ENCODE measurements around the gene CRYBA2.

The CRYBA2 gene, protein sequence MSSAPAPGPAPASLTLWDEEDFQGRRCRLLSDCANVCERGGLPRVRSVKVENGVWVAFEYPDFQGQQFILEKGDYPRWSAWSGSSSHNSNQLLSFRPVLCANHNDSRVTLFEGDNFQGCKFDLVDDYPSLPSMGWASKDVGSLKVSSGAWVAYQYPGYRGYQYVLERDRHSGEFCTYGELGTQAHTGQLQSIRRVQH

DNA sequence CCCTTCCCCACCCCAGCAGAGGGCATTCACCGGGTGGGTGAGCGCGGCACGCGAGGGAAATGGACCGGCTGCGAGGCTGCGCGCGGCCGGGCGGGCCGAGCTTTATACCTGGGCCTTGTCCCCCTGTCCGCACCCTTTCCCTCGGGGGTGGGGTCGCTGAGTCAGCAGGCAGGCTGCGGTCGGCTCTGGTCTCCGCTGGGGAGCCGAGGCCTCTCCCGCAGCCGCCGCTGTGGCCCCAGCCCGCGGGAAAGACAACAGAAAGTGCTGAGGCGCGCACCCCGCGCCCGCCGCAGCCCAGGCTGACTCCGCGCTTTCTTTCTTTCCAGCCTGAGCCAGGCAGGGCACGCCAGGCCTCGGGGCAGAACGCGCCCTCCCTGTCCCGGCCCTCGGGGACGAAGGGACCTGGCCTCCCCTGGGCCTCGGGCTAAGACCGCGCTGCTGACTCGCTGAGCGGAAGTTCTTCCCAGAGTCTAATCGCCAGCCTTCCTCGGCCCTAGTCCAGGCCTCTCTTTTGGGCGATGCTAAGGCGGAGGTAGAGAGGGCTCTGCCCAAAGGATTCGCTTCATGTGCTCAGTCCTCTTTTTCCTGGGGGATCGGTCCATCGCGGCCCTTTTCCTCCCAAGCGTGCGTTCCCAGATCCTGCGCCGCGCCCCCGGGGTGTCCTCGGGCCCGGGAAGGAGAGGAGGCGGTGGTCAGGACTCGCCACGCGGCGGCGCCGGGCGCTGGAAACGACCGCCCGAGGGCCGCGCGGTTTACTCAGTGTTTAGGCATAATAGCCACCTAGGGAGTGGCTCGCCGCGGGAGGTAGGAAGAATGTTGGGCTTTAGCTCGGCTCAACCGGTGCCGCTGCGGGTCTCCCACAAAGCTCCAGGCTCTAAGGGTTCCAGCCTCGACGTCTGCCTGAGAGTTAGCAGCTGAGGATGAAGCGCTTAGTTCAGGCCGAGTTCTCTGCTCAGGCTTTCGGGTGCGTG lies at the start of gene CRYBA2:
CRYBA2 (minus strand) TSS at position 78 of the 971 bp plus-strand sequence. CDS start 246 bp downstream, outside the sequence.
- no peak for DNase-seq

DNA sequence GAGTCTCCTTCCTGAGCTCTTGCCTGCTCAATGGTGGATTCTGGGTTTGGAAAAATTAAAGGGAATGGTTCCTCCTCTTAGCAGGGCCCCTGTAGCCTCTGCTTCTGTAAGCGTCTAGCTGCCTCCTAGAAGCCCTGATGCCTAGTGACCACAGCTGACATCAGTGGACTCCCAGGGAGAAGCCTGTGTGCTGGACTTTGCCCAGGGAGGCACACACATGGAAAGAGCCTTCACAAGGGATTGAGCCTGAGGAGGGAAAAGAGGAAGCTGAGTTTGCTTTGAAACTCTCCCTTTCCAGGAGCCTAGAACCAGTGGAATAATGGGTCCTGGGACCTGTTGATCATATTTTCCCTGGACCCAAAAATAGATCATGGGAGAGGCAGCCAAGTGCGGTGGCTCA lies 49.5 kb upstream of the CRYBA2 start:
- DNase-seq = no peak

DNA sequence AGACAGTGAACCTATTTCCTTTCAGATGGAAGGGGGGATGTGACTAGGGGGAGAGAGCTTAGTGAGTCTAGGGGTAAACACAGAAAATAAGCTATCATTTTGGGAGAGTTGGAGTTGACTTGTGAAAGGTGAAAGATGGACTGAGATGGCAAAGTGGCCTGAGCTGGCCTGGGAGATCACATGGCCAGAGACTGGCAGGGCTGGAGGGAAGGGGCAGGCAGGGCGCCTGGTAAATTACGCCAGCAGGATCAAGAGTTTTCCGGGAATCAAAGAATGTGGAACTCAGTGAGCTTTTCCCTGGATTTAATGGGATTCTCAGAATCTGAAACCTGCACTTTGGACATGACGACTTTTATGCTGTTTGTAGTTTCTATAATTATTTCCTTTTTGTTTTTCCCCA lies 48.9 kb upstream of the CRYBA2 start:
- DNase-seq = no peak

DNA sequence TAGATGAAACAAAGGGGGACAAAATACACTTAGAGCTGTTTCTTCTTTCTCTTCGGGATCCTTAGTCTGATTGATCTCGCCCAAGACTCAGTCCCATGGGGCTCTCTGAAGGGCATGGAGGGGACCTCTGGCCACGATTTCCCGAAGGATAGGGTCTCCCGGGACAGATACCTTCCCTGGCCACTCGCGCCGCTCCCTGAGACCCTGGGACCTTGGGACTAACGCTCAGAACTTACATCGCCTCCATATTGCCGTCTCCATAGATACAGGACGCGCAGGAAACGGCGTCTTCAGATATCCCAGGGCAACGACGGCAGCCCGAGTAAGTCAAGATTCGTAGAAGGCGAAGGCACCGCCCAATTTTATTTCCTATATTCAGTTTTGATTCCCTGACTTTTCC lies 48.0 kb upstream of the CRYBA2 start, which contains the start of gene CFAP65:
CFAP65 (minus strand) TSS at position 265 of the 400 bp plus-strand sequence. CDS start 2,468 bp downstream, outside the sequence.
- peak; percentile 31 for DNase-seq

DNA sequence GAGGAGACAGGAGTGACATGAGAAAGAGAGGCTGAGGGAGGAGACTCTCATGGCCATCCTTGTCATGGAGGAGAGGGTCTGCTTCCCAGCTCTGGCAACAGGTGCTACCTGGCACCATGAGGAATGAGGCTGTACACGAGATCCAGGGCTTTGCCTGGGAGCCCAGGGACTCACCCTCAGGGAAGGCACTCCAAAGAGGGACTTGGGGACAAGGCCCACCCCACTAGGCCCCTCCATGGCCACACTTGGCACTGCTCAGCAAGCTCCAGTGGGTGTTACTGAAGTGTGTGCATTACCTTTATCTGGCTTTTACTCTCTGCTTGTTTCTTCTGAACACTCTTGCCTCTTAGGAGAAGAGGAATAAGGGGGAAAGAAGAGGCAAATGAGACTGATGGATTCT lies 45.4 kb upstream of the CRYBA2 start:
- no peak for DNase-seq

DNA sequence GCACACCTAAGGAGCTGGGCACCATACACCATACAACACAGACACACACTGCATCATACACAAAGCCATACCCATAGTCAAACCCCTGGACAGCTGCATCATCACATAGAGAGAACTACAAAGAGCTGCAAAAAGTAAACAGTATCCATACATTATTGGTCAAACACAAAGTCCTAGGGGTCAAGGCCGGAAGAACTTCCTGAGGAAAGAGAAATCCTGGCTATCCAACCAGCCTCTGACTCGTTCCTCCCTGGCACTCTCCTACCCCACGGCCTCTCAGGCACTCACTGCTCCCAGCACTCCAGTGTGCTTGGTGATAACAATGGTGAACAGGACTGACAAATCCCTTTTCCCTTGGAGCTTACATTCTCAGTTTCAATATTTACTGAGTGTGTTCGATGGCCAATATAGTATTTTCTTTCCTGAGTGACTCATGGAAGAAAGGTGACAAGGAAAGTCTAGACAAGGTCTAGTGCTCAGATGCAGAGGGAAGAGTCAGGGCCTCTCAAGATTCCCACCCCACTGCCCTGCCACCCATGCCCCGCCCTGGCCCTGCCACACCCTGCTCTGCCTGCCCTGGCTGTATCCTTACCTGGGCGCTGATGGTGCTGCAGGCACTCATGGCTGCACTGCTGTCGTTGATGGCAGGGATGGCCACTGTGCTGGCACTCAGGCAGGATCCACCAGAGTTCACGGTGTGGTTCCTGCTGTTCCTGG lies 44.7 kb upstream of the CRYBA2 start:
- no peak for DNase-seq

DNA sequence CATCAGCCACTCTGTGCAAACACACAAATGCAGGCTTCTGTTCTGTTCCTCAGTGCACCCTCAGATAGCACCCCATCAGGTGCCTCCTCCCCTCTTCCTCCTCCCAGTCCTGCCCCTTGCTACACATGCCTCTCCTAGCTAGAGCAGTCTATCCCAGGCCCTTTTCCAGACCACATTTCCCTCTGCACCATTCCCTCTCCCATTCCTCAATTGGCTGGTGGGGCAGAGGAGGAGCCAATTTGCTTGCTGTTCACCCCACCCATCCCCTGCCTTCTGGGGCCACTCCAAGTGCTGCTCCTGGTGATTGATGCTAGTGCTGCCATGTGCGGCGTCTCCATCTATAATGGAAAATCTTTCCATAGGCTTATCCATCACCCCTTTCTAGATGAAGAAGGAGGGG lies 42.7 kb upstream of the CRYBA2 start:
- no peak for DNase-seq

DNA sequence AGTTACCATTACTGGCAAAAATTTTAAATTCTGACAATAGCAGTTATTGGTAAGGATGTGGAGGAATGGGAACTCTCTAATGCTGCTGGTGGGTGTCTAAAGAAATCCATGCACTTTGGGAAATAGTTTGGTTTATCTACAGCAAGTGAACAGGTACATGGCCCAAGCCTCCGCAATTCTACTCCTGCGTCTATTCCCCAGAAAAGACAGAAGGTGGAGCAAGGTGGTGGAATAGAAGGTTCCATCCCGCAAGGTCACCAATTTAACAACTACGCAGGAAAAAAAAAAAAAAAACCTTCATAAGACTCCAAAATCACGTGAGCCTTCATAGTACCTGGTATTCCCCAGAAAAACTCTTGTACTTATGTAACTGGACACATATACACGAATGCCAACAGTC lies 41.6 kb upstream of the CRYBA2 start:
- no peak for DNase-seq

DNA sequence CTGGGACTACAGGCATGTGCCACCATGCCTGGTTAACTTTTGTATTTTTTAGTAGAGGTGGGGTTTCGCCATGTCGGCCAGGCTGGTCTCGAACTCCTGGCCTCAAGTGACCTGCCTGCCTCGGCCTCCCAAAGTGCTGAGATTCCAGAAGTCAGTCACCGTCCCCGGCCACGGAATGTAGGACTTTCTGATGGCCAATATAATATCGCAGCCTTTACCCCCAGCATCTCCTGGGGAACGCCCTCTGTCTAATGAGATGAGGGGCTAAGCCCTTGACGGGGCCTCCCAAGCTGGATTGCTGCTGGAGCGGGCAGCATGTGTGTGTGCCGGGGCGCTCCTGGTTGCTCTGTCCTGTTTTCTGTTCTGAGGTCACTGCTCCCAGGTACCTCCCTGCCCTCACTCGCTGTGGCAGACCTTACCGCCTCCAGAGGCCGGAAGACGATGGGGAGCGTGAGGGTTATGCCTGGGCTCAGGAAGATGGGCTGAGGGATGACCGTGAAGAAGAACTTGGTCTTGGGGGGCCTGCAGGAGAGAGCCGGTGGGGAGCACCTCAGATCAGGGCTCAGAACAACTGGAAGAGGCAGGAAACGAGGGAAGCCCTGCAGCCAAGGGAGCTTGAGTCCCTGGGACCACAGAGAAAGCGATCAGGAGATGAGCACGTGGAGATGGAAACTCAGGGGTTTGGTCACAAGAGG lies 39.0 kb upstream of the CRYBA2 start:
- no peak for DNase-seq

DNA sequence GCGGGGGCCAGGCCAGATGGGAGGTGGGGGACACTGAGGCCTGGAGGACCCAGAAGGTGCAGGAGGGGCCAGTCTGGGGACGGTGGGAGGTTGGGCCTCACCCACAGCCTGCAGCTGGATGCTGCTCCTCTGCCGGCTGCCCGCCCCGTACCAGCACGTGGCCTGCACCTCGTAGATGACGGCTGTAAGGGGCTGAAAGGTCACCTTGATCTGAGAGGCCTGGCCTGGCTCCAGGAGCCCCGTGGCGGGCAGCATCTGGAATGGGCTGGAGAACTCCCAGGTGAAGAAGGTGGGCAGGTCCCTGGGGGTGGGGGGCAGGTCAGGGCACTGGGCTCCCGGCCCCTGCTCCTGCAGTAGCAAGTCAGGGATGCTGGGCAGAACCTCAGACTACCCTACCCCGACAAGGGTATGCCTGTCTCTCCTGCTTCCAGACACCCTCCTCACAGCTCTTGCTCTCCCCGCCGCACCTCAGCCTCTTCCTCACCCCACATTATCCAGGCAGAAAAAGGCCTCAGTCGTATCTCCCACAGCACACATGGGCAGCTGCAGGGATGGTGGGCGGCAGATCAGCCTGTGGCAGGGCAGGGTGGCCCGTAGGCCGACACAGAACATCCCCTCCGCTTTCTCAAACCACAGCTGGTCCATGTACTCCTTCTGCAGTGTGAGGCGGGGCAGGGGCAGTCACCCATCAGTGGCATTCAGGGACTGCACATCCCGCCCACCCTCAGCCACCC lies 38.0 kb upstream of the CRYBA2 start:
- DNase-seq = no peak

DNA sequence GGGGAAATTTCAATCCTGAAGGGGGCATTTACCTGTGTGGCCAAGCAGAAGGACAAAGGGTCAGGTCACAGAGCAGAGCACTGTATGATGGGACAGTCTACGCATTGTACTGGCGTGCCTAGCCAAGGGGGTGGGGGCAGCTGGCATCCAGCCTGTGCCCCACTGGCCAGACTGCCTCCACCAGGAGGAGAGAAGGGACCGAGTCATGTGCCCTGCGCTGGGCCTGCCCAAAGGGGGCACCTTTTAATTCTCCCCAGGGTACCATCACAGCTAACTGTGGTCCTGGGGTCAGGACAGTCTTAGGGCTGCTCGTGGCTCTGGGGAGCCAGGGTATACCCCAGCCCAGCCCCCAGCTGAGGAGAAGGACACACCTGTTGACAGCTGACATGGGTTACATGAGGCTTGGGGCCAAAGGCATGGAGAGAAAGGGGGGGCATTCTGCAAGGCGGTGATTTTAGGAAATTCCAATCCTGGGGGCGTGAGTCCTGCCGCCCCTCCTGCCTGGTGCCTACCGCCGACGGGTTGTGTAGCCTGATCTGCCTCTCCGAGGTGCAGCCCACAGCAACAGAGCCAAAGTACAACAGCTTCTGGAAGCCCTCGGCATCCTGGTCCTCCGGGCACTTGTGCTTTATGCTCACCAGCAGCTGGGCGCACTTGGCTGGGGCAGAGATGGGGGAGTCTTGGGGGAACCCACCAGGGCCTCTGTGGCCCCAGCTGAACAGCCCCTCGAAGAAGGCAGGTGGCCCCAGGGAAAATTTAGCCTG lies 37.1 kb upstream of the CRYBA2 start:
- DNase-seq = no peak

DNA sequence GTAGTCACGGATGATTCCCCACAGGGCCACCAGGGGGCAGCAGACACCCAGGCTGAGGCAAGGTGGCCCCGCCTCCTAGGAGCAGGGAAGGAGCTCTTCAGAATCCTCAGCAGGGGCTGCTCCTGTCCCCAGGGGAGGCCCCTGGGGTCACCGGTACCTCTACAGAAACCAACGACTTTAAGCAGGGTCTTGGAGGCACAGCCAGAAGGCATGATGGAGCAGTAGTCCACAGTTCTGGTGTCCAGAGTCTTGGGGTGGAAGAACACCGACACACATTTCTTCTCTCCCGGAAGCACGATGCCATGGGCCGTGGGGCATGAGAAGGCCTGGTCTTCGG lies 36.6 kb upstream of the CRYBA2 start:
- peak; percentile 75 for DNase-seq

DNA sequence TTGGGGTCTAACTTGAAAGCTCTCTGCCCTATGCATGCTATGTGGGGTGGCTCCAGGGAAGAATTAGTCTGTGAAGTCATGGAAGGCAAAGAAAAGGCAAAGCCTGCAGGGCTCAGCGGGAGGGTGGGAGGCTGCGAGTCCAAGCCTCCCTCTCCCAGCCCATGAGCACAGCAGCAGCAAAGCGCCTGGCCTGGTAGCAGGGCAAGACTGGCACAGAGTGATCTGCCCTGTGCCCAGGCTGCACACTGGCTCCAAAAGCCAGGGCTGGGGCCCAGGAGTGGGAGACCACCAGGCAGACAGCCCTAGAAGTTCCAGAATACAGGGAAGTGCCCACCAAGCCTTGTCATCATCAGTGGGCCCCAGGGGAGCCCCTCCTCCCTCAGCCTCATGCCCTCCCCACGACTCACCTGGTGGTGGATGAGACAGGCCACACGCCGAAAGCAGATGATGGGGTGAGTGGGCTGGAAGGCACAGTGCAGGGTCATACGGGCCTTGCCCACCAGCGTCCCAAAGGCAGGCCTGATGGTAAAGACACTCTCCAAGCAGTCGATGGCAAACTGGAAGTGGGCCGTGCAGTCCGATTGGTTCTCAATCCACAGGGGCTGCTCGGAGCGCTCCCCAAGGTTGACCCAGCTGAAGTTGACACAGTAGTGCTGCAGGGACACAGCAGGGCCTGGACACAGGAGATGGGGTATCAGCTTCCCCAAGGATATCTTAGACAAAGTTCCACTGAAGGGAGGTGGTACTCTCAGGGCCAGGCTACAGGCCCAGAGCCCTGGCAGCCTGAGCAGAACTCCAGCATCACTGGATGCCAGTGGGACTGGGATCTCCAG lies 36.0 kb upstream of the CRYBA2 start:
- no peak for DNase-seq

DNA sequence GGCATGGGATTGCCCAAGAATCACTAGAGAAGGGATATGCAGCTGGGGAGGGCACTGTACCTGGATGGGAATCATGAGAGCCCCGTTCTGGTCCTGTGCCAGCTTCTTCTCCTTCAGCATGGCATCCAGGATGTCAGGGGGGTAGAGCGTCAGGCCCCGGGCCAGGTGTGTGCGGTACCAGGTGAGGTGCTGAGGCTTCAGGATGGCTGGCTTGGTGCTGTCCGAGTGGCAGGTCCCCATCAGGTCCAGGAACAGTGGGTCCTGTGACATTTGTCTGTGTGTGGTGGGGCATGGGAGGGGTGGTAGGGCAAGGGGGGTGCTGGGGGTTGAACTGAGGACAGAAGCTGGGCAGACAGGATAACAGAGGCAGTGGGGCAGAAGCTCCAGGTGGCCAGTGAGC lies 34.9 kb upstream of the CRYBA2 start:
- DNase-seq = no peak

DNA sequence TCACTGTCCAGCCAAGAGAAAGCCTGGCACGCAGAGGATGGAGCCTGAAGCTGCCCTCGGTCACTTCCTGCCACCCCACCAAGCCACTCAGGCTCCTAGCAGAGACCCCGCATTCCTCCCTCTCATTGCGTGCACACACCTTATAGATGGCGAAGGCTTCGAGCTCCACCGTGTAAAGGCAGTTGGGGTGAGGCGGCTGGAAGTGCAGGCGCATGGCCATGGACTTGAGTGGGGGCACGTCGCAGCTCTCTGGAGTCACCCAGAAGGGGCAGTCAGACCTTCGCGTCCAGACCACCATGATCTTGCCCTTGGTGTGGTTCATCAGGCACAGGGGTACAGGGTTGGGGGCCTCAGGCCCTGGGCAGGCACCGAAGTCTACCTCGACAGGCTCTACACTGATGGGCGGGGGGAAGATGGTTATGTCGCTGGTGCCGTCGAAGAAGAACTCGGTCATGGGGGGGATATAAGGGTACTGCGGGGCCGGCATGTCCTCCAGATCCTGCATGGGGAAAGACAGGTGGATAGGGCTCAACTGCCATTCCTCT lies 34.4 kb upstream of the CRYBA2 start:
- DNase-seq = no peak

DNA sequence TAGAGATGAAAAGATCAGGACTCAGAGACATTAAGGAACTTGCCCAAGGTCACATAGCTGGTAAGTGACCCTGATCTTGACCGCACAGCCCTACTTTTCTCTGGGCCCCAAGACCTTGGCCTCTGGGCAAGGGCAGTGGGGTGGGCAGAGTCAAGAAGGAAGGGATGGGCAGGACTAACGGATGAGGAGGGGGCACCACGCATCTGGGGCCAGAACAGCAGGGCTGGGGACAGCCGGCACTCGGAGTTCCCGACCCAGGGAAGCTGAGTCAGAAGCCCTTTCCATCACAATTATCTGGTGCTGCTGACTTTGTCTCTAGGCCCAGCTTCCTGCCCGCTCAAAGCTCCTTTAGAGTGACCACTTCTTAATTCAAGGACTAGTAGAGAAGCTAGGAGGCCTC lies 33.7 kb upstream of the CRYBA2 start:
- no peak for DNase-seq

DNA sequence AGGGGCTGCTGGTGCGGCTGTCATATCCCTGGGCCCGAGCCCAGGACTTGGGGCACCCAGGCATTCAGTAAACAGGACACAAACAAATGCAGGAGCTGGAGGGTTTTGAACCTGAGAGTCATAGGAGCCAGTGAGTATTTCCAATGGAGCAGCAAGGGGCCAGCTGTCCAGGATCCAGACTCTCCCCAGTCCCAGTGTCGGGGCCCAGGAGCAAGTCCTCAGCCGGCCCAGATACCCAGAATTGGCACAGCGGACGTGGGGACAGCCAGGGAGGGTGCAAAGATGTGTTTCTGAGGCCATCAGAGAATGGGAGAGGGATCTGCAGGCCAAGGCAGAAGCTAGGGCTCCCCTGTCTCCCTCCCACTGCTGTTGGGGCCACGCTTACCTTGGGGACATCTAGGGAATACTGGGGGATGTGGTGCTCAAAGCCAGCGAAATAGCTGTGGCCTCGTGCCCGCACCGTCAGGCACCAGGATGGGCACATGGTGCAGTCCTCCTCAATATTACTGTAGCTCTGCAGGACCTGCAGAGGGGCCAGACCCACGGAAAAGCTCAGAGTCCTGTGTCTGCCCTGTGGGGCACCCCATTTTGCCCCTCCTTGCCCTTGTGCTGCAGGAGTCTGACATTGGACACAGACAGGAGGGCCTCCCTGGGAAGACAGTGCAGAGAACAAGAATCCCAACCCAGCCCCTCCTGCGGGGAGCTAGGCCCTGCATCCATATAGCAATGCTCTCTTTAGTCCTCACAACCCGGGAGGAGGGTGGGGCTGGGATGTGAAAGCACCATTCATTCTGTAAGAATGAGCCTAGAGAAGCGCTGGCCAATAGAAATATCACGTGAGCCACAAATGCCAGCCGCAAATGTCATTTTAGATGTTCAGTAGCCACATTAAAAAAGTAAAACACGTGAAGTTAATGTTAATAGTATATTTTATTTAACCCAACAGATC lies 32.7 kb upstream of the CRYBA2 start:
- no peak for DNase-seq

DNA sequence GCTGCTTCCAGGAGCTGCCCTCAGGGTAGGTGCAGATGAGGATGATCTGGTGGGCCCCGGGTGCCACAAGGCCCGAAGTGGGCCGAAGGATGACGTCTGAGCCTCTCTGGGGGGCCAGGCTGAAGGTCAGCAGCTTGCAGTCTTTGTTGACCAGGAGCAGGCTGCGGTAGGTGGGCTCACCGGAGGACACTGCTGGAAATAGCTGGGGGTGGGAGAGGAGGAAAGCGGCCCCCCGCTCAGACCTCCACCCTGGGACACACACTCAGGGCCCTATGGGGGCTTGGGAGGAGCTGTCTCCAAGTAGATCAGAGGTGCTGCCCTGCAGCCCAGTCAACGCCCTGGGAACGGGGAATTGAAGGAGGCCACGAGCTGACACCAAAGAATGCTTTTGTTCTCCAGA lies 30.8 kb upstream of the CRYBA2 start:
- no peak for DNase-seq

DNA sequence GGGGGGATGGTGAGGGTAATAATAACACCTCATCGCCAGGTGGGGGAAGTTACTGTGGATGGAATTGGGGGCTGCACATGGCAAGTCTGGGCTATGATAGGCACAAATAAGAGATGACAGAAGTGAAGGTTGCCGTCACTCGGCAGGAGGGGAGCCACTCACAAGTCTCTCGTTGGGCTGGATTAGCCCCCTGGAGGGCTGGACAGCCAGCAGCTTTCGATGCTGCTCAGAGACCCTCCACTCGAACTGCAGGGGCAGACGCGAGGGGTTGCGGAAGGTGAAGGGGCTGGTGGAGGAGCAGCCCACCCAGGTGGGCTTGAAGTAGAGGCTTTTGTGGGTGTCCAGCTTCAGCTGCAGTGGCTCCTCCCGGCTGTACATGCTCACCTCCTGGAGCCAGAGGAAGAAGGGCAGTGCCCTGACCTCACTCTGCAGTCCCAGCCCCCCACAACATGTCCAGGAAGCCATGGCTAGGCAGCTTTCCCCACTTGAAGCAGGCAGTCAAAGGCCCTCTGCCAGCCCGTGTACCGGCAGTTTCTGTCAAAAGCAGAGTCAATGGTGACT lies 29.9 kb upstream of the CRYBA2 start:
- DNase-seq = no peak

Measured in CD4-positive, alpha-beta T cell treated with Interleukin-17A for 1 hour (primary cell).